Astrocyte (in vitro differentiated cells and primary cell): ENCODE data around the gene LRRC75A. TPM values are rescaled to one million over a fixed set of nuclear protein-coding genes. Genes with fewer than 3 reads are reported as not detected.

Source experiments
- DNase-seq: peaks from one replicate; pipeline ENCODE4 v3.0.0-alpha.2; 2010; ENCODE audit warnings: low read depth
- FAIRE-seq: peaks from 2 replicates; lab custom pipeline; 2011; peaks lifted over from hg19 to GRCh38; lab: Jason Lieb, UNC
- H2AFZ ChIP-seq: 2 replicates; pipeline ENCODE4 v1.6.0; 2012; ENCODE audit warnings: low read depth, low read length, inconsistent platforms
- H3K27ac ChIP-seq: 2 replicates; pipeline ENCODE4 v1.5.1; 2011; ENCODE audit warnings: low read depth, low read length, inconsistent platforms
- H3K27me3 ChIP-seq: 2 replicates; pipeline ENCODE4 v1.6.0; 2011; ENCODE audit warnings: low read length, inconsistent platforms; ENCODE audit not compliant: insufficient read depth
- H3K36me3 ChIP-seq: 2 replicates; pipeline ENCODE4 v1.5.1; 2011; ENCODE audit warnings: low read length, inconsistent platforms; ENCODE audit not compliant: insufficient read depth
- H3K4me1 ChIP-seq: 2 replicates; pipeline ENCODE4 v1.5.1; 2011; ENCODE audit warnings: low read length, inconsistent platforms; ENCODE audit not compliant: insufficient read depth
- H3K4me2 ChIP-seq: 2 replicates; pipeline ENCODE4 v1.6.0; 2012; ENCODE audit warnings: low read length, inconsistent platforms
- H3K4me3 ChIP-seq: 2 replicates; pipeline ENCODE4 v1.5.1; 2011; ENCODE audit warnings: low read depth, mild to moderate bottlenecking, low read length, inconsistent platforms; ENCODE audit not compliant: insufficient read depth
- H3K79me2 ChIP-seq: 2 replicates; pipeline ENCODE4 v1.6.0; 2012; ENCODE audit warnings: mild to moderate bottlenecking, low read length, inconsistent platforms; ENCODE audit not compliant: insufficient read depth
- H3K9ac ChIP-seq: 2 replicates; pipeline ENCODE4 v1.6.0; 2012; ENCODE audit warnings: mild to moderate bottlenecking, low read length, inconsistent platforms
- H3K9me3 ChIP-seq: 2 replicates; pipeline ENCODE4 v1.5.1; 2012; ENCODE audit warnings: low read depth, mild to moderate bottlenecking, low read length, inconsistent platforms; ENCODE audit not compliant: insufficient read depth
- H4K20me1 ChIP-seq: 2 replicates; pipeline ENCODE4 v1.6.0; 2012; ENCODE audit warnings: low read length, inconsistent platforms; ENCODE audit not compliant: insufficient read depth
- H3K27ac Mint-ChIP-seq: one replicate; pipeline ENCODE4 v1.8.0; 2021; ENCODE audit warnings: mild to moderate bottlenecking, mixed read lengths; ENCODE audit not compliant: unreplicated experiment
- H3K27me3 Mint-ChIP-seq: one replicate; pipeline ENCODE4 v1.8.0; 2021; ENCODE audit warnings: low read depth, mixed read lengths; ENCODE audit not compliant: unreplicated experiment
- H3K36me3 Mint-ChIP-seq: one replicate; pipeline ENCODE4 v1.8.0; 2021; ENCODE audit warnings: low read depth, mixed read lengths; ENCODE audit not compliant: unreplicated experiment
- H3K4me1 Mint-ChIP-seq: one replicate; pipeline ENCODE4 v1.8.0; 2021; ENCODE audit warnings: low read depth, mixed read lengths; ENCODE audit not compliant: unreplicated experiment
- H3K4me3 Mint-ChIP-seq: one replicate; pipeline ENCODE4 v1.8.0; 2021; ENCODE audit warnings: mild to moderate bottlenecking, moderate library complexity, mixed read lengths; ENCODE audit not compliant: unreplicated experiment
- H3K9me3 Mint-ChIP-seq: one replicate; pipeline ENCODE4 v1.8.0; 2021; ENCODE audit warnings: mild to moderate bottlenecking, mixed read lengths; ENCODE audit not compliant: unreplicated experiment
- CTCF ChIP-seq: IDR thresholded peaks from 2 replicates; pipeline ENCODE4 v1.5.1; 2011; ENCODE audit warnings: low read depth, mild to moderate bottlenecking, inconsistent platforms, low read length, moderate library complexity; ENCODE audit not compliant: insufficient read depth
- EZH2 ChIP-seq: IDR thresholded peaks from 2 replicates; pipeline ENCODE4 v1.6.1; 2012; ENCODE audit warnings: mild to moderate bottlenecking, low read length, inconsistent platforms; ENCODE audit not compliant: insufficient read depth
- total RNA-seq: library from RNA; stranded (reverse); gene quantifications from 2 replicates; pipeline ENCODE4 v1.2.1, GENCODE V29; 2021

The LRRC75A gene
- total RNA-seq, 1 donor from 2014 or later = 0.36 TPM

- Mint-ChIP-seq H3K36me3 (peaks cover 8% of the 10 kb centered on the region), H3K27me3 (peaks cover 34% of the 10 kb centered on the region), H3K4me3 (no peak overlapping the region), H3K4me1 (no peaks in the 10 kb centered on the region), H3K27ac (no peak overlapping the region), H3K9me3 (no peaks in the 10 kb centered on the region)
- peaks cover 2% of the 10 kb centered on the region for H4K20me1 ChIP-seq
- no peaks in the 10 kb centered on the region for H3K9me3 ChIP-seq
- H3K4me3 ChIP-seq = no peak overlapping the region
- no peaks in the 10 kb centered on the region for H3K79me2 ChIP-seq
- no peak overlapping the region for H3K4me2 ChIP-seq
- H3K4me1 ChIP-seq = peaks cover 7% of the 10 kb centered on the region
- no peak overlapping the region for H2AFZ ChIP-seq
- no peak overlapping the region for H3K9ac ChIP-seq
- TF ChIP-seq EZH2 = no peak
- no peak for TF ChIP-seq CTCF
- H3K27ac ChIP-seq = no peak overlapping the region
- no peak for FAIRE-seq
- no peak for DNase-seq
- no peaks in the 10 kb centered on the region for H3K27me3 ChIP-seq
- no peaks in the 10 kb centered on the region for H3K36me3 ChIP-seq
These were observed 25.6 kb downstream of the LRRC75A start for GRCh38 chr17:16466407-16466806.

- Mint-ChIP-seq H3K27me3 (peaks cover 30% of the 10 kb centered on the region), H3K9me3 (no peaks in the 10 kb centered on the region), H3K27ac (no peak overlapping the region), H3K36me3 (peaks cover 9% of the 10 kb centered on the region), H3K4me3 (no peak overlapping the region), H3K4me1 (no peaks in the 10 kb centered on the region)
- TF ChIP-seq EZH2 (no peak), CTCF (no peak)
- Histone ChIP-seq H3K4me2 (no peak overlapping the region), H4K20me1 (peaks cover 2% of the 10 kb centered on the region), H3K27ac (no peak overlapping the region), H3K9me3 (no peaks in the 10 kb centered on the region), H3K4me3 (no peak overlapping the region), H3K4me1 (peaks cover 7% of the 10 kb centered on the region), H2AFZ (no peak overlapping the region), H3K9ac (no peak overlapping the region), H3K36me3 (no peaks in the 10 kb centered on the region), H3K27me3 (no peaks in the 10 kb centered on the region), H3K79me2 (no peaks in the 10 kb centered on the region)
- no peak for FAIRE-seq
- DNase-seq = no peak
These were observed 26.1 kb downstream of the LRRC75A start for GRCh38 chr17:16465861-16466338.

GRCh38 chr17:16465052-16465312 is 27.0 kb downstream of the LRRC75A start:
- no peaks in the 10 kb centered on the region for H3K36me3 ChIP-seq
- H3K79me2 ChIP-seq = no peaks in the 10 kb centered on the region
- peaks cover 21% of the 10 kb centered on the region for H3K27me3 Mint-ChIP-seq
- H3K4me1 ChIP-seq = peaks cover 7% of the 10 kb centered on the region
- no peak overlapping the region for H3K27ac Mint-ChIP-seq
- H2AFZ ChIP-seq = no peak overlapping the region
- H3K9me3 Mint-ChIP-seq = no peaks in the 10 kb centered on the region
- H3K4me3 ChIP-seq = no peak overlapping the region
- peaks cover 2% of the 10 kb centered on the region for H4K20me1 ChIP-seq
- no peak overlapping the region for H3K9ac ChIP-seq
- peaks cover 10% of the 10 kb centered on the region for H3K36me3 Mint-ChIP-seq
- H3K27ac ChIP-seq = no peak overlapping the region
- no peak overlapping the region for H3K4me2 ChIP-seq
- FAIRE-seq = no peak
- no peak overlapping the region for H3K4me3 Mint-ChIP-seq
- no peaks in the 10 kb centered on the region for H3K27me3 ChIP-seq
- H3K9me3 ChIP-seq = no peaks in the 10 kb centered on the region
- no peak for TF ChIP-seq CTCF
- no peak for TF ChIP-seq EZH2
- no peak for DNase-seq
- H3K4me1 Mint-ChIP-seq = no peaks in the 10 kb centered on the region
